GM21529 (cell line): ENCODE measurements around the gene MYRF.

Experiments used
- ATAC-seq: cut with Tn5 transposase; IDR thresholded peaks from one replicate; pipeline ENCODE4 v1.9.1; 2021; ENCODE audit not compliant: unreplicated experiment

MYRF gene

DNA sequence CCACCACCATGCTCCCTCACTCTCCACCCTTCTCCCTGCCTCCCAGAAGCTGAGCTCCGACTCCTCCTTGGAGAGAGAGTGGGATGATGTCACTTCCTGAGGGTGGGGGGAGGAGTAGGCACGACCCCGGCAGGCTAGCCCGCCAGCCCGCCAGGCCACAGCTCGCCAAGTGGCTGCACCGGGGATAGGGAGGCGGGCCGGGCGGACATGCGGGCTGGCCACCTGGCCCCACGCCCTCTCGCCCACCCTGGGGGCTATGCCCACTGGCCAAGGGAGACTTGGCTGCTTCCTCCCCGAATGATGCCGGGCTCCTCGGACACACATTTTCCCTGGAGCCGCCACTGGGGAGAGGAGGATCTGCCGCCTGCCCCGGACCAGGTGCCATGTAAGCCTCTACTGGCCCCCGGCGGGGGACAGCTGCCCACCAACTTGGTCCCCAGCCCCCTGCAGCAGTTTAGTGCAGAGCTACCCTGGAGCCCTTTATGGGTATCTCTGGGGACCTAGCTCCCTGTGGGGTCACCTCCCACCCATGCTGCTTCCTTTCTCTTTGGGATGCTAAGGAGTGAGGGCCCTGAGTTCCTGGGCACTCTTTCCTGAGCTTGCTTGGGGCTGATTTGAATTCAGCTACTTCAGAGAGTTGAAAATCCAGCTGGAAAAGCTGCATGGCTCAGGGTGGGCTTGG lies 33.7 kb upstream of the MYRF start:
- no peak for ATAC-seq

DNA sequence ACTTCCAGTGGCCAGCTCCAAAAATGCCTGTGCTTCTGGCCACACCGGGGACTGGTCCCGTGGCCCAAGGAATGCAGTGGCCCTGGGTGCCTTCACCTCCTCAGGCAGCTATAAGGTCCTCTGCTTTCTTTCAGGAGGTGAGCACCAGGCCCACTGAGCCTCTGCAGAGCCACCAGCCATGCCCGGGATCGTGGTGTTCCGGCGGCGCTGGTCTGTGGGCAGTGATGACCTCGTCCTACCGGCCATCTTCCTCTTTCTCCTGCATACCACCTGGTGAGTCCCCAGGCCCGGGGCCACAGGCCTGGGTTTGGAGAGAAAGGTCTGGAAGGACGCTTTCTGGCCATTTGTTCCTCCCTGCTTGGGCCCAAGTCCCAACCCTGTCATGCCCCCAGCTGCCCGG lies 32.5 kb upstream of the MYRF start:
- no peak for ATAC-seq

DNA sequence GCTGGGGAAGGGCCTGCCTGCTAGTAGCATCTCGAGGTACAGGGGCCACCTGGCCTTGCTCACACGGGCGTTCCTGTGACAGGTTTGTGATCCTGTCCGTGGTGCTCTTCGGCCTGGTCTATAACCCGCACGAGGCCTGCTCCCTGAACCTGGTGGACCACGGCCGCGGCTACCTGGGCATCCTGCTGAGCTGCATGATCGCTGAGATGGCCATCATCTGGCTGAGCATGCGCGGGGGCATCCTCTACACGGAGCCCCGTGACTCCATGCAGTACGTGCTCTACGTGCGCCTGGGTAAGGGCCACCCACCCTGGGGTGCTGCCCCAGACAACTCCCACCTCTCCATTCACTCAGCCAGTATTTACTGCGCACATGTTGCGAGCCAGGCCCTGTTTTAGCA lies 31.8 kb upstream of the MYRF start:
- no peak for ATAC-seq

DNA sequence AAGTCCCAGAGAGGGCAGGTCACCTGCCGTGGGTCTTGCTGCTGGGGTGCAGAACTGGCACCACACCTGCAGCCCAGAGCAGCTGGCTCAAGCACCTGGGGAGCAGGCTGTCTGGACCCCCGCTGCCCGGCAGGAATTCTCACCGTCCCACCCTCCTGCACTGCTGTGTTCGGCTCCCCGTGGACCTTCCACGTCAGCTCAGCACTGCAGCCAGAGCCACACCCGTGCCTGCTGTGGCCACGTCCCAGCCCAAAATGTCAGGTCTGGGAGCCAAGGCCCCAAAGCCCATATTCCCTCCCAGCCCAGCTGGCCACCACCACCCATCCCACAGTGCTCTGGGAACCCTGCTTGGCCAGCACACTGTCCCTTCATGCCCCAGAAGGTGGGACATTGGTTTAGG lies 28.0 kb upstream of the MYRF start:
- ATAC-seq = no peak

DNA sequence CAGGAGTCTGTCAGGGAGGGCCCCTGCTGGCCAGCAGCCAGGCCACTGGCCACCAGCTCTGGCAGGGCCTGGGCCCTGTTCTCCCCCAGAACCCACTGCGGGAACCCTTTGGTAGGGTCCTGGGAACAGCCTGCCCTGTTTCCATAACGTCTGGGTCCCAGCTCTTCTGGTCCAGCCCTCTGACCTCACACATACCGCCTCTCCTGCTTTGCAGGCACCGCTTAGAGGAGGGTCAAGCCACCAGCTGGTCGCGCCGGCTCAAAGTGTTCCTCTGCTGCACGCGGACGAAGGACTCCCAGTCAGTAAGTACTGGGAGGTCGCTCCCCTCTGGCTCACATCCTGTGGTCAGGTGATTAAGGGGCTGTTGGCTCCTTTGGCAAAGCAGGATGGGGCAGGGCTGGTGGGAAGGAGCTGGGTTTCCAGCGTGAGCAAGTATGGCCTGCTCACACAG lies 26.6 kb upstream of the MYRF start:
- ATAC-seq = no peak

DNA sequence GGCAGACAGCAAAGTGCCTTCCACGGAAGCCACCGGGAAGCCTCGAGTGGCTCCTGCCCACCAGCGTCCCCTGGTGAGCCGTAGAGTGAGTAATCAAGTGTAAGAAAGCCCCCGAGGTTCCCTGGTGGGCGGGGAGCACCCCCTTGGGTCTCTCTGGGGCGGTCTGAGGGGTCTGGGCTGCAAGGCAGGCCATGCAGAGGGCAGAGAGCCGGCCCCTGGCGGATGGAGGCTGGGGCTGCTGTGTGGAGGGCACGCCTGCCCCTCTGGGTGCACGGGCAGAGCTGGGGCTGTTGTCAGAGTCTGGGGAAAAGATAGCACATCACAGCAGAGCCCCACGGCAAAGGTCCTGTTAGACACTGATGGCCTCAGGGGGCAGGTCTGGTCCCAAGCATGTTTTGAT lies 25.7 kb upstream of the MYRF start:
- ATAC-seq = no peak

DNA sequence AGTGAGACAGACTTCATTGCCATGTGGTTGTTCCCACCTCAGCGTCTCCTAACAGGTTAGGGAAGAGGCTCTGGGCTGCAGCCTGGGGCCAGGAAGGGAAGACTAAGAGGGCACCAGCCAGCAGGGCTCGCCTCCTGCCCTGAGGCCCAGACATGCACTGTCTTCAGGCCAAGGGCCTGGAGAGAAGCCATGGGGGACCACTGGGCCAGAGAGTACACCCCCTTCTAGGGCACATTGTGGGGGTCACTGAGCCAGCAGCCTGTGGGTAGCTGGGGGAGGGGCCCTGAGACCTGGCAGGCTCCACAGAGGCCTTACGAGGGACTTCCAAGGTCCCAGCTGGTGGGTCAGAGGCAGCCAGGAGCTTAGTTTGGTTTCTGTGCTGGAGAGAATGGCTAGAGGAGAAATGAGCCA lies 25.0 kb upstream of the MYRF start:
- ATAC-seq = no peak

DNA sequence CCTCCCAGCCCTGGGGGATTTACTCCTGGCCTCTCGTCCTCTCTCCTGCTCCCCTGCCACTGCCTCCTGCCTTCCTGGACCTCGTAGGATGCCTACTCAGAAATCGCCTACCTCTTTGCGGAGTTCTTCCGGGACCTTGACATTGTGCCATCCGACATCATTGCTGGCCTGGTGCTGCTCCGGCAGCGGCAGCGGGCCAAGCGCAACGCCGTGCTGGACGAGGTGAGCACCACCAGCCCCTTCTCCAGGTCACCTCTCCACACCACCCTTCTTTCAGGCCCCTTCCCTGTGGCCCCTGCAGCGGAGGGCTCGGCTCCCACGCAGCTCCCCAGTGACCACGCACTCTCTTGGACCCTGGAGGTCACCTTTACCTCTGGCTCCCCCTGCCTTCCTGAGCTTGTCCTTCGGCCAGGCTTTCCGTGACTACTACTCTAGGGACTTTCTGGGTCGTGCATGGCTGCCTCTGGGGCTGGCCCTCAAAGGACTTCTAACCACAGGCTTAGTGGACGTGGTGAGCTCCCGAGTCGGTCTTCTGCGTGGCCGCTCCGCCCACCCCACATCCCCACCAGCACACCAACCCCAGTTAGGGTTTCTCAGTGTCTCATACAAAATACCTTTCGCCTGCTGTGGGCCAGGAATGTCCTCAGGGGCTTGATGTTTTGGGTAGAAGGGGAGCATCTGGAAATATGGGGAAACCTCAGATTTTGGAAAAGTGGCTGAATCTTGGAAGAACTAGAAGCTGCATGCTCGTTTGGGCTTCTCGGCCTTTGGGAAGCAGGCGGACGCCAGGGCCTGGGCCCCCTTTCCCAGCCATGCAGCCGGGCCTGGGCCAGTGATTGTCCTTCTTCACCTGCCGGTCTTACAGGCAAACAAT lies 24.1 kb upstream of the MYRF start:
- ATAC-seq = no peak

DNA sequence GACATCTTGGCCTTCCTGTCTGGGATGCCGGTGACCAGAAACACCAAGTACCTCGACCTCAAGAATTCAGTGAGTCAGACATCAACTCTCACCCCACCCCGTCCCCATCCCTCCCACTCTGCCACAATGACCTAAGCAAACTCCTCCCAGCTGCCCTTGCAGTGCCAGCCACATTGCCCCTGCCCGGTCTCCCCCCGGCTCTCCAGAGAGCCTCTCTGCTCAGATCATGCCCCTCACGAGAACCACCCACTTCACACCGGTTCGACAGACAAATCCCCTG lies 23.6 kb upstream of the MYRF start:
- ATAC-seq = no peak

DNA sequence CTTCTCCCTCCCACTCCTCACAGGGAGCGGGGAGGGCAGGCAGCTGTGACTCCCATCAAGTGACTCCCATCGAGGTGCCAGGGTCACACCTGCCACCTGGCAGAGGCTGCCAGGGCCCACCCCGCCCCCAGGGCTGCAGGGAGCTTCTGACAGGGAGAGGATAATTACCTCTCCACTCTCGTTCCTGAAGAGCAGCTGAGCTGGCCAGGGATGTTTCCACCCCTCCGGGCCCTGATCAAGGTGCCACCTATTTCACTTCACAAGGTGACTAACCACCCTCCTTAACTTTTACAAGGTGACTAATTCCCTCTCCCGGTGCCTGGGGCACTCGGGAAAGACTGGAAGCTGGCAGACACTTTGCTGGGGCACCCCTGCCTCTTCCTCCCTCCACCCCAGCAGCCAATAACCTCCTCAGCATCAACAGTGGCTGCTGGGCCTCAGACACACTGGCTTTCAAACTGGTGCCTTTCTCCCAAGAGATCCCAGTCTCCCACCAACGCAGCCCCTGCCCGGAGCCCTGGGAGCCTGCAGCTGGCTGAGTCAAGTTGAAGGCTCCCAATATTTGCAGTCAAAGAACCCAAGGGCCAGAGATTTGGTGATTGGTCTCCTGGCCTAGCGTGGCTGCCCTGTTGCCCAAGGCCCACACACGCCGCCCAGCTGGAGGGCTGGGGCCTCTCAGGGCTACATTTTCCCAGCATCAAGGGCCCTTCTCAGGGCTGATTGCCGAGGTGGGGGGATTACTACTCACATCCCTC lies 22.0 kb upstream of the MYRF start:
- ATAC-seq = no peak

DNA sequence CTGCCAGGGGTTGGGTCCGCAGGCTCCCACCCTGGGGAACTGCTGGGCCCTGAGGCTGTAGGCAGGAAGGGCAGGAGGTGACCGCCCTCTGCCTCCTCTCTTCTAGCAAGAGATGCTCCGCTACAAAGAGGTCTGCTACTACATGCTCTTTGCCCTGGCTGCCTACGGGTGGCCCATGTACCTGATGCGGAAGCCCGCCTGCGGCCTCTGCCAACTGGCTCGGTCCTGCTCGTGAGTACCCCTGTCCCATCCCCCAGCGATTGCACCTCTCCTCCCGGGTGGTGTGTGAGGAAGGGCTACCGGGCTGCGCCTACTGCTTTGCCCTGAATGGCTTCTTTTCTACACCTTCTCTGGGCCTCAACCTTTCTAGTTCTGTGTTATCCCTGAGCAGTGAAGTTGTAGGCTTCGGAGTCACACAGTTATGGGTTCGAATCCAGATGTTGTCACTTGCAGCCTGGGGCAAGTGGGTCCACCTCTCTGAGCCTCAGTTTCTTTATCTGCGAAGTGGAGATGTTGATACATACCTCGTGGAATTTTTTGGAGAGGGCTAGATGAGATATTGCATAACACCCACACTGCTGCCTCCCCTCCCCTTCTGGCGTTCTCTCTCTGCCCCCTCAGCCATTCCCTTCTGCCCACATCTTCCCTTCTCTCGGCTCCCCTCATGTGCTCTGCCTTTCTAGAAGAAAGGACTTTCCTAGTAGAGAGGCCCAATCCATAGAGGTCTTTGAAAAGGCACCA lies 21.1 kb upstream of the MYRF start:
- ATAC-seq = no peak

DNA sequence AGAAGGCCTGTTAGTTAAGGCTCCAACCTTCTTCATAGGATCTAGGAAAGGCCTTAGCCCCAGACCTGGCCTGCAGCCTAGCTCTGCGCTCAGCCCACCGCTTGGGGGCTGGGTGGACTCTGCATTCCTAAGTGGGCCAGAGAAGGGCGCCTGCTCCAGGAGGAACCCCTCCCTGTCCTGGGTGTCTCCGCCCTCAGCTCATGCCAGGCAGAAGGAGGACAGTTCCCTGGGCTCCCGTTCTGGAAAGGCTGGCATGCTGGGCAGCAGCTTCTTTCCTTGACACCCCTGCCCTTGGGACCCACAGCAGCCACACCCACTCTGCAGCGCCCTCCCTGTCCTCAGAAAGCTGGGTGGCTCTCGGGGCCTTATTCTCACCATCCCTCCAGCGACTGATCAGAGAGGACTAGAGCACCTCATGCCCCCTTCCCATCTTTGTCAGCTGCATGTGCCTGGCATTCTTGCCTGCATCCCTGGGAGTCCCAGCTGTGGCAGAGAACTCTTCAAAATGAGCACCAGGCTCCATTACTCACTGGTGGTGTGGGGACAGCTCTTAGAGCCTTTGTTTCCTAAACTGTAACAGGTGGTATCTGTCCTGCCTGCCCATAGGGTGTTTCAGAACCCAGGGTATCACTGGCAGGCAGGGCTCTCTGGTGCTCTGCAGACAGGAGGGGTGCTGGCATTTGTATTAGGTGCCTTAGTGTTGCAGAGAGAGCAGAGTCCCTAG lies 20.3 kb upstream of the MYRF start:
- no peak for ATAC-seq

DNA sequence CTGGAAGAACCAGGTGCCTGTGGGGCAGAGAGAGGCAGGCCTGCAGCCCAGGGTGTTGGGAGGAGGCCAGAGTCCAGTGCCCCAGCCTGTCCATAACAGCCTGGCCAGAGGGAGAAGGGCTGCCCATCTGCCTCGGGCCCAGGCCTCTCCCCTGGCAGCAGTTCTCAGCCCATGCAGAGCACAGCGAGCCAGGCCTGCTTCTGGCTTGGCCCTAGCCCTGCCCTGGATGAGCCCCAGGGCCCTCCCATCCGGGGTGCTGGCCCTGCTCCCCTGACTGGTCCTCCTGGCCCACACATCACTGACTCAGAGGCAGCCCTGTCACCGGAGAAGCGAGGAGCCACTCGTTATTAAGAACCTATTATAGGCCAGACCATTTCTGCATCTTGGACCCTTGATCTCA lies 19.7 kb upstream of the MYRF start:
- ATAC-seq = no peak

DNA sequence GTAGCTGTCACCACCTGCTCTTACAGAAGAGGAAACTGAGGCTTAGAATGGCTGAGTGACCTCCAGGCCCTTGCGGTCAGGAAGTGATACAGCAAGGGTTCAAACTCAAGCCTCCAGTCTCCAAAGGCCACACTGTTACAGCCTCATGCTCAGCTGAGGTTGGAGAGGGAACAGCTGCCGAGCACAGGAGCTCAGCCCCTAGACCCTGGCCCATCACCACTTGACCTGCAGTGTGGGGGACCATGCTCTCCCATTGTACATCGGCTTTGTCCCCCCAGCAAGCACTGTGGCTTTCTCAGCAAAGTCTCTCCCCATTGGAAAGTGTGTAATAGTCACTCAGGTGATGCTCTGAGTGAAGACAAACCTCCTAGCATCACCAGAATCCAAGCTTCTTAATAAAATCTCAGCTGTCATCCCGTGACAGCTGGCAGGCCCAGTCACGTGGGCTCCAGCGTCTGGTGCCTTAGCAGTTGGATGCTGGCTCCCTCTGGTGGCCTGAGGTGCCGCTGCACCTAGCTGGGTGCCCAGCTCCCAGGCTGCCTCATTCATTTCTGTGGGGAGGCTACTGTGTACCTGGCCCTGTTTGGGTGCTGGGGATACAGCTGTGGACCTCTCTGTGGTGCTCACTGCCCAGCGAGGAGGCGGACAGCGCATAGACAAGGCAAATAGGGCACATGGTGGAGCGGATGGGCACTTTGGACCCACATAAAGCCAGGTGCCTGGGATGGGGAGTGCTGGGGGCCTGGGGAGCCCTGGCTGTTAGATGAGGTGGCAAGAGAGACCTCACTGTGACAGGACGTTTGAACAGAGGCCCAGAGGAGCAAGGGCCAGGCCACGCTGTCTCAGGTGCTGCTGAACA lies 19.1 kb upstream of the MYRF start:
- peak; percentile 76 for ATAC-seq

DNA sequence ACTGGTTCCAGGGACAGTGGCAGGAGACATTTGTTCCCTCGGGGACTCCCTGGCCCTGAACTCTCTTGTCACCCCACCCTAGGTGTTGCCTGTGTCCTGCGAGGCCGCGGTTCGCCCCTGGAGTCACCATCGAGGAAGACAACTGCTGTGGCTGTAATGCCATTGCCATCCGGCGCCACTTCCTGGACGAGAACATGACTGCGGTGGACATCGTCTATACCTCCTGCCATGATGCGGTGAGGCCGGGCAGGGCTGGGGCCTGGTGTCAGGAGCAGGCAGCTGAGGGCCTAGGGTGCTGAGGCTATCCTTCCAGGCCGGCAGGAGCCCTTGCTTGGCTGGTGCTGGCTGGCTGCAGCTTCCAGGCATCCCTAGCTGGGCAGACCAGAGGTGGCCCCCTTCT lies 17.7 kb upstream of the MYRF start:
- no peak for ATAC-seq

DNA sequence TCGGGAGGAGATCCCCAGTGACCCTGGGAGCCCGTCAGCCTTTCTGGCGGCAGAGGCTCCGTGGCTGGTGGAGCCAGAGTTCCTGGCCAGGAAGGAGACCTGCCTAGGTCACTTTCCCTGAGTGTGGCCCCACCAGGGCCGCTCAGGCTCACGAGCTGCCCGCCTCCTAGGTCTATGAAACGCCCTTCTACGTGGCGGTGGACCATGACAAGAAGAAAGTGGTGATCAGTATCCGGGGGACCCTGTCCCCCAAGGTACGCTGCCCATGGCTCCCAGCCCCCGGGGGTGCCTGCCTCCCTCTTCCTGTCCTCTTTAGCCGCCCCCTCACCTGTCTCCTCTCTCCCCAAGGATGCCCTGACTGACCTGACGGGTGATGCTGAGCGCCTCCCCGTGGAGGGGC lies 17.0 kb upstream of the MYRF start:
- no peak for ATAC-seq

DNA sequence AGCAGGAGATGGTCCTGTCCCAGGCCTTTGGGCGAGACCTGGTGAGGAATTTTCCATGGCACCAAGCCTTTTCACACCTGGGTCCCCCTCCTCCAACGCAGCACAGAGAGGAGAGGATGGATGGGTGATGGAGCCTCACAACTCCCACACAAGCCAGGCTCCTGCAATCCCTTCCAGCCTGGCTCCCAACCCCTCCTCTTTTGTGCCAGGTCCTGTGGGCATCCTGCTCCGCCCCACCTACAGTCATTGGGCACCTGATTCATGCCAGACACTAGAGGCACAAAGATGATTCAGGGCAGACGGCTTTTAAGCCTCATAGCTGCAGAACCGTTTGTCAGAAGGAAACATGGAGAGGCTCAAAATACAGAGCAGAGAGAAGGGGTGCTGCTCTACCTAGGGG lies 16.1 kb upstream of the MYRF start:
- no peak for ATAC-seq

DNA sequence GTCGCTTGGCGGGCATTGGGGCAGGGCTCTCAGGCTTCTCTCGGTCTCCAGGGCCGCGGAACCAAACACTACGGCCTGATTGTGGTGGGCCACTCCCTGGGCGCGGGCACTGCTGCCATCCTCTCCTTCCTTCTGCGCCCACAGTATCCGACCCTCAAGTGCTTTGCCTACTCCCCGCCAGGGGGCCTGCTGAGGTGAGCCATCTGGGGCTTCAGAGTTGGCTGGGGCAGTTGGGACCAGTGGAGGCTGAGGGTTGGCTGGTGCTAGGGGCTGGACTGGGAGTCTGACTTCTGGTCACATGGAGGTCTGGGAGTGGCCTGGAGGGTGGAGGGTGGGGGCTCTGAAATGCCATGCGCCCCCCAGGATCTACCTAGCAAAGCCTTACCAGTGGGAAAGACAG lies 15.3 kb upstream of the MYRF start:
- ATAC-seq = no peak

DNA sequence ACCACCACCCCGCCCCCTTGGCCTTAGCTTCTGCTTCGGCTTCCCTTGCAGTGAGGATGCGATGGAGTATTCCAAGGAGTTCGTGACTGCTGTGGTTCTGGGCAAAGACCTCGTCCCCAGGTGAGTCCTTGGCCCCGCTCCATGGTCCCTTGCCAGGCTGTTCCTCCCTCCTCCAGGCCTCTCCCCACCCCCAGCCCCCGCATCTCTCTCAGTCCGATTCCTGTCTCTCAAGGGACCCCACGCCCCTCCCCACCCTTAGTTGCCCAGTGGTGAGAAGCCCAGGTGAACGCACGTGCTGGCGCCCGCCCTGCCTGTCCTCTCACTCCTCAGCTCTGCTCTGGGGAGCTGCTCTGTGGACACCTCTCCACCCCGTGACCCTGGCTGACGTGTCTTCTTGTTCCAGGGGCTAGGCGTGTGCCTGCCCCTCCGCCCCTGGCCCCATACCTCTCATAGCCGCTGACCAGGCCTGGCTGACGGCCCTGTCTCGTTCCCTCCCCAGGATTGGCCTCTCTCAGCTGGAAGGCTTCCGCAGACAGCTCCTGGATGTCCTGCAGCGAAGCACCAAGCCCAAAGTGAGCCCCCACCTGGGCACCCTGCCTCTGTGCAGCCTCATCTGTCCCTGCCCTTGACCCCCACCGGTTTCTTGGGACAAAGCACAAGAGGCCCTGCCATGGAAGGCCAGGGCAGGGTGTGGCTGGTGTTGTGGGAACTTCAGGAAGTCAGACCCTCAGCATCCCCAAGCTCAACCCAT lies 14.6 kb upstream of the MYRF start:
- ATAC-seq = no peak
